HepG2 (cell line): ENCODE data around the gene SEC14L1. TPM values are rescaled to one million over a fixed set of nuclear protein-coding genes. Genes with fewer than 3 reads are reported as not detected.
A peak's percentile ranks its signal among the peaks of the same experiment; 100 is the strongest.

ENCODE experiments used
- ATF1 ChIP-seq: IDR thresholded peaks from 2 replicates; pipeline ENCODE4 v1.6.1; 2016; ENCODE audit warnings: mild to moderate bottlenecking, control low read depth
- DR1 ChIP-seq: sonication (generic); formaldehyde crosslinking; IDR thresholded peaks from 2 replicates; pipeline ENCODE4 v1.8.0; 2021; ENCODE audit warnings: mild to moderate bottlenecking, missing genetic modification reagents, inconsistent platforms
- EP300 ChIP-seq, 3 experiments: sonication (generic) in 1 of 3; formaldehyde crosslinking in 1 of 3; IDR thresholded peaks; 2 replicates each; pipeline versions ENCODE4 v1.5.1 to v1.6.1; 2011 to 2020; ENCODE audit warnings: low read depth in 2 of 3, low read length in 2 of 3, borderline replicate concordance in 1 of 3, improper control_type of control experiment in 1 of 3, mild to moderate bottlenecking in 1 of 3, missing genetic modification reagents in 1 of 3, moderate library complexity in 1 of 3
- FOXO1 ChIP-seq: sonication (generic); formaldehyde crosslinking; IDR thresholded peaks from 2 replicates; pipeline ENCODE4 v1.4.0; 2020; ENCODE audit warnings: missing genetic modification reagents
- FOXO4 ChIP-seq: sonication (generic); formaldehyde crosslinking; conservative IDR thresholded peaks from 2 replicates; pipeline ENCODE4 v1.8.1; 2023; ENCODE audit warnings: missing genetic modification reagents
- HNF4A ChIP-seq: sonication (generic); formaldehyde crosslinking; IDR thresholded peaks from 2 replicates; pipeline ENCODE4 v1.4.0; 2020; ENCODE audit warnings: missing genetic modification reagents
- JARID2 ChIP-seq: sonication (generic); formaldehyde crosslinking; IDR thresholded peaks from 2 replicates; pipeline ENCODE4 v1.8.1; 2023; ENCODE audit warnings: missing genetic modification reagents, inconsistent platforms; ENCODE audit not compliant: insufficient replicate concordance
- KAT8 ChIP-seq: IDR thresholded peaks from 2 replicates; pipeline ENCODE4 v1.6.1; 2016; ENCODE audit warnings: missing genetic modification reagents, missing compliant biosample characterization
- KDM4B ChIP-seq: sonication (generic); formaldehyde crosslinking; IDR thresholded peaks from 2 replicates; pipeline ENCODE4 v1.4.0; 2020; ENCODE audit warnings: missing genetic modification reagents
- KDM5B ChIP-seq: sonication (generic); formaldehyde crosslinking; IDR thresholded peaks from 2 replicates; pipeline ENCODE4 v1.4.0; 2020; ENCODE audit warnings: missing genetic modification reagents, mild to moderate bottlenecking, borderline replicate concordance
- MAZ ChIP-seq, 2 experiments: sonication (generic) in 1 of 2; formaldehyde crosslinking in 1 of 2; IDR thresholded peaks; 2 replicates each; pipeline versions ENCODE4 v1.5.0 to v1.6.1; 2012 to 2020; ENCODE audit warnings: low read depth in 2 of 2, mild to moderate bottlenecking in 2 of 2, borderline replicate concordance in 1 of 2, improper control_type of control experiment in 1 of 2, low read length in 1 of 2, missing genetic modification reagents in 1 of 2, moderate library complexity in 1 of 2
- MTF2 ChIP-seq: sonication (generic); formaldehyde crosslinking; IDR thresholded peaks from 2 replicates; pipeline ENCODE4 v1.5.0; 2020; ENCODE audit warnings: missing genetic modification reagents, borderline replicate concordance
- MYC ChIP-seq: sonication (generic); formaldehyde crosslinking; IDR thresholded peaks from 2 replicates; pipeline ENCODE4 v1.9.0; 2021; ENCODE audit warnings: missing genetic modification reagents, borderline replicate concordance
- NFE2L2 ChIP-seq: fragments of 150-350 bp; IDR thresholded peaks from 2 replicates; pipeline ENCODE4 v1.6.1; 2014; ENCODE audit warnings: low read length
- NFIB ChIP-seq: sonication (generic); formaldehyde crosslinking; IDR thresholded peaks from 2 replicates; pipeline ENCODE4 v1.9.0; 2021; ENCODE audit warnings: missing genetic modification reagents, mild to moderate bottlenecking, borderline replicate concordance
- RBM39 ChIP-seq: fragments of 200-400 bp; formaldehyde crosslinking; IDR thresholded peaks from one replicate; pipeline ENCODE4 v1.6.1; 2018; ENCODE audit warnings: antibody characterized with exemption, mild to moderate bottlenecking, low read depth, low read length; ENCODE audit not compliant: poor library complexity, severe bottlenecking
- SMARCC2 ChIP-seq: fragments of 450-650 bp; IDR thresholded peaks from 2 replicates; pipeline ENCODE4 v1.6.1; 2017; ENCODE audit warnings: antibody characterized with exemption, mild to moderate bottlenecking
- SNAPC5 ChIP-seq: sonication (generic); formaldehyde crosslinking; IDR thresholded peaks from 2 replicates; pipeline ENCODE4 v1.8.1; 2023; ENCODE audit warnings: mild to moderate bottlenecking, missing genetic modification reagents, borderline replicate concordance
- SUZ12 ChIP-seq: fragments of 150-350 bp; IDR thresholded peaks from 2 replicates; pipeline ENCODE4 v1.6.1; 2014; ENCODE audit warnings: low read depth, low read length
- TBL1XR1 ChIP-seq: fragments of 150-350 bp; IDR thresholded peaks from 2 replicates; pipeline ENCODE4 v1.6.1; 2014; ENCODE audit warnings: borderline replicate concordance, low read length; ENCODE audit not compliant: partially characterized antibody
- ZBTB38 ChIP-seq: sonication (generic); formaldehyde crosslinking; IDR thresholded peaks from 2 replicates; pipeline ENCODE4 v1.5.1; 2020; ENCODE audit warnings: mild to moderate bottlenecking, missing genetic modification reagents
- ZFY ChIP-seq: sonication (generic); formaldehyde crosslinking; IDR thresholded peaks from 2 replicates; pipeline ENCODE4 v1.4.0; 2020; ENCODE audit warnings: missing genetic modification reagents
- ZNF382 ChIP-seq: sonication (generic); formaldehyde crosslinking; IDR thresholded peaks from 2 replicates; pipeline ENCODE4 v1.5.0; 2020; ENCODE audit warnings: missing genetic modification reagents, mild to moderate bottlenecking, borderline replicate concordance
- ZNF513 ChIP-seq: sonication (generic); formaldehyde crosslinking; conservative IDR thresholded peaks from 2 replicates; pipeline ENCODE4 v1.5.0; 2020; ENCODE audit warnings: missing genetic modification reagents
- ZNF550 ChIP-seq: sonication (generic); formaldehyde crosslinking; IDR thresholded peaks from 2 replicates; pipeline ENCODE4 v1.4.0; 2020; ENCODE audit warnings: mild to moderate bottlenecking, missing genetic modification reagents, borderline replicate concordance
- ZNF557 ChIP-seq: sonication (generic); formaldehyde crosslinking; IDR thresholded peaks from 2 replicates; pipeline ENCODE4 v1.4.0; 2020; ENCODE audit warnings: missing genetic modification reagents
- ZNF615 ChIP-seq: sonication (generic); formaldehyde crosslinking; IDR thresholded peaks from 2 replicates; pipeline ENCODE4 v1.5.0; 2020; ENCODE audit warnings: mild to moderate bottlenecking, missing genetic modification reagents, borderline replicate concordance
- ZNF713 ChIP-seq: sonication (generic); formaldehyde crosslinking; IDR thresholded peaks from 2 replicates; pipeline ENCODE4 v1.4.0; 2020; ENCODE audit warnings: mild to moderate bottlenecking, missing genetic modification reagents
- polyA plus RNA-seq, 8 experiments: library from polyadenylated mRNA; depleted of rRNA in 3 of 8; stranded (reverse) in 7 of 8; unstranded in 1 of 8; fragments of >200 nt; fragmentation: Illumina TruSeq in 4 of 8; extraction: Trizol in 4 of 8; gene quantifications; 2 replicates each; pipeline versions ENCODE4 v1.2.1 to v1.2.3, GENCODE V29; 2011 to 2016; ENCODE audit warnings: low read depth in 4 of 8, missing spikeins in 1 of 8, mixed read lengths in 1 of 8; ENCODE audit not compliant: insufficient read depth in 1 of 8
- total RNA-seq, 5 experiments: library from RNA; depleted of rRNA; stranded (reverse); fragments of >200 nt; fragmentation: Illumina TruSeq; extraction: Trizol; gene quantifications; 2 replicates each; pipeline ENCODE4 v1.2.3, GENCODE V29; 2016; ENCODE audit warnings: low read depth in 1 of 5

Gene SEC14L1
- total and polyA plus RNA-seq, 2 of the 13 experiments (the other 11 are each of a cell fraction or from before 2014, with no cell fraction given) = 26.3 to 43.9 TPM

GRCh38 chr17:77140878-77141767 is at the start of gene SEC14L1 (continued):
- TF ChIP-seq ZNF513 (CRISPR knock-in tag) = no peak
- TF ChIP-seq ATF1 (CRISPR knock-in tag) = no peak
- TF ChIP-seq KDM5B (CRISPR knock-in tag) = peak; percentile 40; the same call in 1 of the 2 replicates
- no peak for TF ChIP-seq KAT8 (CRISPR knock-in tag)
- TF ChIP-seq SMARCC2 = no peak
- TF ChIP-seq FOXO1 = no peak
- no peak for TF ChIP-seq JARID2 (CRISPR knock-in tag)
- TF ChIP-seq ZBTB38 (CRISPR knock-in tag) = no peak
- TF ChIP-seq ZNF550 (CRISPR knock-in tag) = no peak
- TF ChIP-seq MYC (CRISPR knock-in tag) = peak; percentile 24; the same call in 1 of the 2 replicates
- no peak for TF ChIP-seq SUZ12
- TF ChIP-seq NFIB (CRISPR knock-in tag) = no peak
- no peak for TF ChIP-seq ZNF615 (CRISPR knock-in tag)
- no peak for TF ChIP-seq EP300 (IDR thresholded peaks at IDR 0.05; ENCODE audit: low read depth in 2 of 2, low read length in 2 of 2)
- no peak for TF ChIP-seq EP300 (CRISPR knock-in tag; IDR thresholded peaks at IDR 0.05; ENCODE audit: borderline replicate concordance)
- TF ChIP-seq TBL1XR1 = no peak
- TF ChIP-seq RBM39 = no peak
- no peak for TF ChIP-seq ZNF557
- TF ChIP-seq KDM4B = no peak
- TF ChIP-seq ZNF382 (CRISPR knock-in tag) = no peak
- TF ChIP-seq SNAPC5 (CRISPR knock-in tag) = no peak
- no peak for TF ChIP-seq MAZ (IDR thresholded peaks at IDR 0.05; ENCODE audit: borderline replicate concordance, low read depth, low read length)
- peak; percentile 51; the same call in 1 of the 2 replicates for TF ChIP-seq MAZ (CRISPR knock-in tag; IDR thresholded peaks at IDR 0.05; ENCODE audit: low read depth)
- no peak for TF ChIP-seq MTF2
- TF ChIP-seq HNF4A (CRISPR knock-in tag) = no peak
- TF ChIP-seq FOXO4 = no peak
- no peak for TF ChIP-seq ZNF713
- TF ChIP-seq NFE2L2 = no peak
- TF ChIP-seq DR1 = no peak
- TF ChIP-seq ZFY = peak; percentile 29; the same call in 1 of the 2 replicates
